CD4-positive, alpha-beta T cell treated with Interleukin-15 for 1 hour (primary cell): ENCODE measurements around the gene RAB7B.

Experiments used
- DNase-seq: peaks from one replicate; pipeline ENCODE4 v3.0.0-alpha.2; 2020

The RAB7B gene

GRCh38 chr1:205945069-205945468, 58.1 kb downstream of the RAB7B start:
- DNase-seq = no peak

DNA sequence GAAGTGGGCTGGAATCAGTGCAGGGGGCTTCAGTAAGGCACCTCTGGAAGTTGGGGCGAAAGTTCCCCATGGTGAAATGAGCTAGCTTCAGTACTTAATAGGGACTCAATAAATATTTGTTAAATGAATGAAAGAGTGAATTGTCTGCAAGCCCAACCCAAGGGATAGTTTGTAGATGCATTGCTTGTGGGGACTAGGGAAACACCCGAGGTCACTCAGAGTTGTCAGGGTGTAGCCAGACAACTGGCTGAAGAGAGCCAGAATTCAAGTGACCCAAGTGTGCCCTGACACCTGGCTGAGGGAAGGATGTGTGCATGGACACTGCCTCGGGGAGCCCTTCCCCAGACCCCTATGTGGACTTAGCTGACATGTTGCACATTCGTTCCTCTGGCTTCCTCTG, 58.7 kb downstream of the RAB7B start:
- no peak for DNase-seq

DNA sequence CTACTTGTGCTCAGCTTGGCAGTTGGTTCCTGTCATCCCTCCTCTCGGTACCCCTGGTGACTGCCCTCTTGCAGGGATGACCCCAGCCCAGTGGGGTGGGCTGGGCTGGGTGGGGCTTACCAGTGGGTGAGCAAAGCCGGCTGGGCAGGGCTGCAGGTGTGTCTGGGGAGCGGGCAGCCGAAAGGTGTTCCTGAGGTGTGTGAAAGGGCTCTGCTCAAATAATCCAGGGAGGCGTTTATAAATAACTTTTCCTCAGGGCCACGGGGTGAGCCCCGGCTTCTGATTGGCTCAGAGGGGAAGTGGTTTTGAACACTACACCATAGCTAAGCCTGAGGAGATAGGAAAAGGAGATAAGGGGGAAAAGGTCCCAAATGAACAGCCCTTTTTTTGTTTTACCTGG, 60.0 kb downstream of the RAB7B start, which contains the start of gene SLC26A9:
Gene SLC26A9 (minus strand): TSS at position 212 of the 400 bp plus-strand sequence. CDS start 7,636 bp downstream, outside the sequence.
- DNase-seq = no peak

DNA sequence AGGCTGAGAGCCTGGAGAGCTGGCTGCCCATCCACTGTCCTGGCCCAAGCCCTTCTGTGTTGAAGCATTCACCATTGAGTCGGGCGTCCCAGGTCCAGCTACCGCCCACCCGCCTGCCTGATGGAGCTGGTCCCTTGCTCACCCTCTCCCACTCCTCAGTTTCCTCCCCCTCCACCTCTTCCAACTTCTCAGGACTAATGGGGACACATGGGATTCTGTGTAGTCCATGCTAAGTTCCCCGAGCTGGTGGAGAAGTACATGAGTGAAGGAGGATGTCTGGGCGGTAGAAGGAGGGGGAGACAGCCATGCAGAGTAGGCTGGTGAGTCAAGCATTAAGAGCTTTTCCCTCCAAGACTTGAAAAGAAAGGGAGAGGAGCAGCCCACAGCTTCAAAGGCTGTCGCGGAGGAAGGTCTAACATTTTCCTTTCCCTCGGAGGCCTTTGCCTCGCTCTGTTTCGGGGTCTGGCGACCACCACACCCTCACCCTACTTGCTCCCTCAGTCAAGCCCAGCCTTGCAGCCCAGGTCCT, 60.5 kb downstream of the RAB7B start:
- no peak for DNase-seq

GRCh38 chr1:205940710-205941109, 62.5 kb downstream of the RAB7B start:
- DNase-seq = no peak

- DNase-seq = no peak
These were observed 63.4 kb downstream of the RAB7B start for GRCh38 chr1:205939690-205940330.

DNA sequence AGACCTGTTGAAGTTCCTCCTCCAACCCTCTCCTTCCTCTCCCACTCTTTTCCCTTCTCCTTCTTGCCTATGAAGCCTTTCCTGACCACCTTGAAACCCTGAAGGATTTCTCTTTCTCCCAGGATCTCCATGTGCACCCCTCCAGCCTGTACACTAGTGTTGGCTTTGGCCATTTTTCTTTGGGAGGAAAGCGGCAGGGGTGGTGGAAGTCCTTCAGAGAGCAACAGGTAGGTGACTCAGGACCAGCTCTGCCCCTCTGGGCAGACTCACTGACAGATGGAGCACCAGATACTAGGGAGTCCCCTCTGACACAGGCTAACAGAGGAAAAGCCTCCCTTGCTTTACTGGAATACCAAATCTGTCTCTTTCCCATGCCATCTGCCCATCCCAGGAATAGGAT, 64.5 kb downstream of the RAB7B start:
- no peak for DNase-seq

- no peak for DNase-seq
These were observed 66.2 kb downstream of the RAB7B start for GRCh38 chr1:205936846-205937586.

- DNase-seq = no peak
These were observed 66.9 kb downstream of the RAB7B start for GRCh38 chr1:205936311-205936710.

- no peak for DNase-seq
These were observed 67.3 kb downstream of the RAB7B start for GRCh38 chr1:205935869-205936268.

DNA sequence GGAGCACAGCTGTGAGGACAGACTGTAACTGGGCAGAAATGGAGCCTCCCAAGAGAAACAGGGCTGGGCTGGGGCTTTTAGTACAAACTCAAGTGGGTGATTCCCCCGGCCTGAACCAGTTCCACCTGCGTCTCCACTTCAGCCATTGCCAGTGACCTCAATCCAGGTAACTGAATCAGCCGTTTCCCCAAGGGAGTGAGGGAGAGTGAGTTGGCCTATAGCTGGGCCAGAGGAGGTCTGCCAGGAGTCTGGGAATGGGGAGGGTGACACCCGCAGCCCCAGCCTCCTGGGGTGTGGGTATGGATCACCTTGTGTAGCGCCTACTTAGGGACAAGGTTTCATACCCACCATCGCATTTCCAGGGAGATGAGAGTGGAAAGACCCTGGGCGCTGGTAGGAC, 68.4 kb downstream of the RAB7B start:
- DNase-seq = no peak

DNA sequence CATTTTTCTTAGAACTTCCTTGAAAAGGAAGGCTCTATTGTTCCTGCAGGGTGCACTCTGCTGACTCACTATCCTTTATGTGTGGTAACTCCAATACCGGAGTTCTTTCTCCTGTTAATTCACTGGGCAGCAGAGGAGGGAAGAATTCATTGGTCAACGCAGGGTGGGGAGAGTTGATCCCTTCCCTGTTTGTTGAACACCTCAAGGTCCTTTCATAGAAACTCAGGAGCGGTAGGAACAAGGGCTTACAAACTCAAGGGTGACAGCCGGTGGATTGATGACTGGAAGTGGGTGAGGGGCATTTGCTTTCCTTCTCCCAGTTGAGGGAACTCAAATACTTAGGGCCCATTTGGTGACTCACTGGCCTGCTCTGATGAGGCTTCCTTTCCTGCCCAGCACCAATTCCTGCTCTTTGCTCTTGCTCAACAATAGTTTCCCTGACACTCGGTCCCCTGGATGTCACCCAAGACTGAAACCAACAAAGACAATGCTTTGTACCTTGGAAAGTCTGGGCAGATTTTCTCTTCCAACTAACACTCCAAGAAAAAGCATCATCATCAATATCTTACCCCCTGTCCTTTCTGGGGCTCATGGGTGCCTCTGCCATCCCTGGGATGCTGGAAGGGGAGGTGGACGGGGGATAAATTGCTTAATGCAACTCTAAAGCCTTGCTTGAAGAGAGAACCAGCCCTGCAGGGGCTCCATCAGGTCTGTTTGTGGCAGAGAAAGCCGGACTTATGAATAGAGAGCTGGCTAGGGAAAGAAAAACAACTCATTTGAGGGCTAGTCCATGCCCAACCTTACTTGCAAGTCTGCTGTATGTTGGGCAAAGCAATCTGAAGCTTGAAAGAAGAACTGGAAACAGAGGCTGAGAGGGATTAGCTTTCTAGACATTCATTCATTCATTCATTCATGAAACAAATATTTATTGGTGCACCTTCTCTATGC, 69.2 kb downstream of the RAB7B start:
- peak; percentile 19 for DNase-seq

DNA sequence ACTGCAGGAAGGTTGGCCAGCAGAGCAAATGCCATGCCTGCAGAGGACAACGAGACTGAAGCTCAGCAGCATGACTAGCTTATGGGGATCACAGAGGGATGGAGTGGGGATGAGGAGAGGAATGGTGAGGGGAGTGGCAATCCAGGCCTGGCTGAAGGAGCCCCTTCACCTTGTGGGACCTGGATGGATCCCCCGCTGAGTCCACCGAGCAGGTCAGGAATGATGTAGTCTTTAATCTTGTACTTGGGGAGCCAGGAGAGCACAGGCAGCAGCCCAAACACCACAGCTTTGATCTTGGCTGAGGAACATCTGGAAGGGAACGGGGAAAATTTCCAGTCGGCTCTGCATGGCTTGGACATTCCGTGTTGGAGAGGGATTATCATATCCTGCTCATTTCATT, 70.4 kb downstream of the RAB7B start:
- DNase-seq = no peak

GRCh38 chr1:205930799-205931281, 72.4 kb downstream of the RAB7B start:
- no peak for DNase-seq

DNA sequence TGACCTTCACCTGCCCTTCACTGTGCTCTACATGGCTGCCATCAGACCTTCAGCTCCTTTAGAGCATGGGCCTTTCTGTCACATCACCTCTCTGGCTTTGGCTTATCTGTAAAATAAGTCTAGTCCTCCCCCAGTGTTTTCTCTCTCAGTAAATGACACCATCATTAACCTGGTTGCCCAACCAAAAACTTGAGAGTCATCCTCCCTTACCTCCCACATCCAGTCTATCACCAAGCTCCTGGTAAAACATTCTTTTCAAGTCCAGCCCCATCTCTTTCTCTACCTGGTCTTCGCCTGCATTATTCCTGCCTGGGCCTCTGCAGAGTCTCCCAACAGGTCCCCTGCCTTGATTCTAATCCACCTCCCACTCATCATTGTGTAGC, 73.0 kb downstream of the RAB7B start:
- no peak for DNase-seq

GRCh38 chr1:205929496-205930194, 73.5 kb downstream of the RAB7B start:
- DNase-seq = no peak

GRCh38 chr1:205928317-205928716, 74.9 kb downstream of the RAB7B start:
- DNase-seq = no peak

GRCh38 chr1:205927676-205928075, 75.5 kb downstream of the RAB7B start:
- DNase-seq = no peak

DNA sequence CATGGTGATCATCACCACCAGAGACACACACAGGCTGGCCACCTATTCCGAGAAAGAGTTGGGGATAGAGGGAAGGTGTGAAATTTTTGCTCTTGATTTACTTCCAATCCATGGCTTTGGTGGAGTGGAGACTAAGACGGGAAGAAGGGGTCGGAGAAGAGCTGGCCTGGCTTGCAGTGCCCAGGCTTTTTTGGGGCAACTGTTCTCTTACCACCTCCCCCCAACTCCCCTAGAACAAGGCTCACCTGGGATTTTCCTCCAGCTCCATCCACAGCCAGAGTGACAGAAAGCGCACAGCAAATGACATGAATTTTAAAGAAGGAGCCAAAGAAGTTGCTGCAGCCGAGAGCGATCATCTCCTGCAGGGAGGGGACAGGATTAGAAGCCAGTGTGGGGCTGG, 75.9 kb downstream of the RAB7B start:
- no peak for DNase-seq
